Neural progenitor cell (in vitro differentiated cells): ENCODE results near the gene PPP1CB.

Experiments
- CTCF ChIP-seq: fragments of 200-600 bp; sonication (generic); IDR thresholded peaks from 2 replicates; pipeline ENCODE4 v1.5.1; 2017; ENCODE audit warnings: antibody characterized with exemption, mild to moderate bottlenecking
- EZH2 ChIP-seq: fragments of 200-600 bp; sonication (generic); IDR thresholded peaks from 2 replicates; pipeline ENCODE4 v1.6.1; 2017; ENCODE audit warnings: antibody characterized with exemption, mild to moderate bottlenecking, moderate library complexity

GRCh38 chr2:28751252-28751955 lies at the start of gene PPP1CB:
- TF ChIP-seq CTCF (peak; percentile 27), EZH2 (no peak)
